IMR-90 (cell line): ENCODE data around the gene SMIM29. TPM values are rescaled to one million over a fixed set of nuclear protein-coding genes. Genes with fewer than 3 reads are reported as not detected.

Source experiments
- ATAC-seq: fragments of 200-7000 bp; cut with Tn5 transposase; 2 replicates; pipeline ENCODE4 v1.9.1; 2020; ENCODE audit warnings: low read depth, mild to moderate bottlenecking, moderate library complexity
- BruUV-seq: library from RNA; stranded (reverse); fragments of 400-500 nt; replicated peaks from 2 replicates; lab custom pipeline; 2021; lab: Mats Ljungman, UMichigan
- CTCF ChIA-PET: fragments of 300-600 bp; formaldehyde crosslinking; extraction: SDS; loops from one replicate; lab custom pipeline; 2021; ENCODE audit warnings: antibody characterized with exemption; lab: Yijun Ruan, JAX
- POLR2A ChIA-PET: fragments of 300-600 bp; sonication (Branson Sonifier 250); formaldehyde crosslinking; loops from one replicate; lab custom pipeline; 2022; ENCODE audit warnings: antibody characterized with exemption; ENCODE audit not compliant: unreplicated experiment; lab: Charles Lee
- DNase-seq: peaks from one replicate; pipeline ENCODE4 v3.0.0; 2013
- H2AFZ ChIP-seq: replicated peaks from 2 replicates; pipeline ENCODE3; 2013; ENCODE audit warnings: low read length, mild to moderate bottlenecking; ENCODE audit not compliant: poor library complexity
- H2AK5ac ChIP-seq: 2 replicates; pipeline ENCODE4 v1.6.1; 2013; ENCODE audit warnings: low read depth, low read length, inconsistent platforms
- H2AK9ac ChIP-seq: replicated peaks from 2 replicates; pipeline ENCODE3; 2013; ENCODE audit warnings: mild to moderate bottlenecking, low read depth, low read length, moderate library complexity; ENCODE audit not compliant: poor library complexity
- H2BK120ac ChIP-seq: 2 replicates; pipeline ENCODE4 v1.6.1; 2013; ENCODE audit warnings: low read depth, low read length, inconsistent platforms
- H2BK15ac ChIP-seq: 3 replicates; pipeline ENCODE4 v1.6.1; 2013; ENCODE audit warnings: low read depth, low read length, inconsistent platforms
- H2BK20ac ChIP-seq: 2 replicates; pipeline ENCODE4 v1.6.1; 2013; ENCODE audit warnings: low read depth, mild to moderate bottlenecking, inconsistent platforms, low read length, moderate library complexity
- H2BK5ac ChIP-seq: 2 replicates; pipeline ENCODE4 v1.6.1; 2013; ENCODE audit warnings: mild to moderate bottlenecking, low read depth, low read length, inconsistent platforms; ENCODE audit not compliant: poor library complexity, severe bottlenecking
- H3K14ac ChIP-seq: replicated peaks from 2 replicates; pipeline ENCODE4 v1.6.1; 2013; ENCODE audit warnings: low read depth, low read length, inconsistent platforms
- H3K18ac ChIP-seq: 2 replicates; pipeline ENCODE4 v1.6.1; 2013; ENCODE audit warnings: low read depth, low read length, control low read depth
- H3K23ac ChIP-seq: 2 replicates; pipeline ENCODE4 v1.6.1; 2013; ENCODE audit warnings: low read depth, low read length, inconsistent platforms
- H3K27ac ChIP-seq: 2 replicates; pipeline ENCODE4 v1.5.1; 2013; ENCODE audit warnings: mild to moderate bottlenecking, control low read depth, low read length; ENCODE audit not compliant: insufficient read depth
- H3K27me3 ChIP-seq: 2 replicates; pipeline ENCODE4 v1.6.1; 2013; ENCODE audit warnings: low read length; ENCODE audit not compliant: control insufficient read depth, insufficient read depth
- H3K36me3 ChIP-seq: 2 replicates; pipeline ENCODE4 v1.6.1; 2013; ENCODE audit warnings: low read length, mixed read lengths; ENCODE audit not compliant: control insufficient read depth, insufficient read depth
- H3K4ac ChIP-seq: 2 replicates; pipeline ENCODE4 v1.6.1; 2013; ENCODE audit warnings: low read depth, low read length, inconsistent platforms
- H3K4me1 ChIP-seq: 2 replicates; pipeline ENCODE4 v1.6.1; 2013; ENCODE audit warnings: low read length, mixed read lengths; ENCODE audit not compliant: control insufficient read depth, insufficient read depth
- H3K4me2 ChIP-seq: 2 replicates; pipeline ENCODE4 v1.6.1; 2013; ENCODE audit warnings: low read depth, mild to moderate bottlenecking, control low read depth, low read length, moderate library complexity
- H3K4me3 ChIP-seq: 2 replicates; pipeline ENCODE4 v1.5.1; 2013; ENCODE audit warnings: low read depth, mild to moderate bottlenecking, control low read depth, low read length, moderate library complexity; ENCODE audit not compliant: insufficient read depth
- H3K56ac ChIP-seq: 2 replicates; pipeline ENCODE4 v1.6.1; 2013; ENCODE audit warnings: low read length, inconsistent platforms; ENCODE audit not compliant: insufficient read depth; ENCODE audit errors: extremely low read depth
- H3K79me1 ChIP-seq, 2 experiments: 2 replicates each; pipeline ENCODE4 v1.6.1; 2013; ENCODE audit warnings: low read length in 2 of 2, inconsistent platforms in 1 of 2, low read depth in 1 of 2
- H3K9ac ChIP-seq: 2 replicates; pipeline ENCODE4 v1.6.1; 2013; ENCODE audit warnings: low read depth, low read length, control low read depth
- H3K9me1 ChIP-seq: 2 replicates; pipeline ENCODE4 v1.6.1; 2013; ENCODE audit warnings: low read length, inconsistent platforms; ENCODE audit not compliant: insufficient read depth
- H3K9me3 ChIP-seq: 2 replicates; pipeline ENCODE4 v1.6.1; 2013; ENCODE audit warnings: low read length; ENCODE audit not compliant: control insufficient read depth, insufficient read depth
- H4K20me1 ChIP-seq: 2 replicates; pipeline ENCODE4 v1.6.1; 2013; ENCODE audit warnings: low read length, inconsistent platforms; ENCODE audit not compliant: insufficient read depth
- H4K5ac ChIP-seq: 2 replicates; pipeline ENCODE4 v1.6.1; 2013; ENCODE audit warnings: mild to moderate bottlenecking, low read depth, low read length, control low read depth
- H4K8ac ChIP-seq, 2 experiments: 2 replicates each; pipeline ENCODE4 v1.6.1; 2013; ENCODE audit warnings: low read depth in 2 of 2, low read length in 2 of 2, control low read depth in 1 of 2, inconsistent platforms in 1 of 2
- H4K91ac ChIP-seq: 2 replicates; pipeline ENCODE4 v1.6.1; 2013; ENCODE audit warnings: low read depth, low read length, inconsistent platforms; ENCODE audit not compliant: insufficient read depth
- CEBPB ChIP-seq: IDR thresholded peaks from 2 replicates; pipeline ENCODE4 v1.6.1; 2012; ENCODE audit warnings: low read depth, low read length, improper control_type of control experiment
- CTCF ChIP-seq: conservative IDR thresholded peaks from 2 replicates; pipeline ENCODE4 v1.5.1; 2012; ENCODE audit warnings: mild to moderate bottlenecking, low read depth, low read length, improper control_type of control experiment
- ELK1 ChIP-seq: fragments of 150-350 bp; IDR thresholded peaks from 2 replicates; pipeline ENCODE4 v1.6.1; 2016; ENCODE audit warnings: low read depth, mild to moderate bottlenecking, low read length, moderate library complexity, borderline replicate concordance
- FOS ChIP-seq: fragments of 150-350 bp; IDR thresholded peaks from 2 replicates; pipeline ENCODE4 v1.6.1; 2016; ENCODE audit warnings: low read depth, low read length
- MAFK ChIP-seq: IDR thresholded peaks from 2 replicates; pipeline ENCODE4 v1.6.1; 2012; ENCODE audit warnings: low read depth, low read length, improper control_type of control experiment
- MAZ ChIP-seq: IDR thresholded peaks from 2 replicates; pipeline ENCODE4 v1.6.1; 2012; ENCODE audit warnings: low read depth, mild to moderate bottlenecking, low read length, improper control_type of control experiment, moderate library complexity, borderline replicate concordance
- MXI1 ChIP-seq: IDR thresholded peaks from 2 replicates; pipeline ENCODE4 v1.6.1; 2012; ENCODE audit warnings: low read depth, mild to moderate bottlenecking, low read length, moderate library complexity, borderline replicate concordance
- POLR2A ChIP-seq: IDR thresholded peaks from 2 replicates; pipeline ENCODE4 v1.6.1; 2012; ENCODE audit warnings: mild to moderate bottlenecking, low read depth, low read length
- RAD21 ChIP-seq: IDR thresholded peaks from 2 replicates; pipeline ENCODE4 v1.6.1; 2012; ENCODE audit warnings: low read length, improper control_type of control experiment
- RCOR1 ChIP-seq: IDR thresholded peaks from 2 replicates; pipeline ENCODE4 v1.6.1; 2012; ENCODE audit warnings: mild to moderate bottlenecking, low read length, improper control_type of control experiment; ENCODE audit not compliant: insufficient replicate concordance
- RFX5 ChIP-seq: IDR thresholded peaks from 2 replicates; pipeline ENCODE4 v1.8.0; 2012; ENCODE audit warnings: low read depth, mild to moderate bottlenecking, low read length, moderate library complexity
- SMC3 ChIP-seq: fragments of 150-350 bp; IDR thresholded peaks from 2 replicates; pipeline ENCODE4 v1.6.1; 2016; ENCODE audit warnings: low read depth, mild to moderate bottlenecking, antibody characterized with exemption, low read length, moderate library complexity
- USF2 ChIP-seq: fragments of 150-350 bp; IDR thresholded peaks from 2 replicates; pipeline ENCODE4 v1.6.1; 2017; ENCODE audit warnings: mild to moderate bottlenecking, antibody characterized with exemption, low read length, low read depth
- WGBS, 2 experiments: methylation state at CpG; one replicate each; pipeline versions ENCODE4 v1.1.5 to v1.1.7; 2013; ENCODE audit warnings: missing lambda C conversion rate in 2 of 2; ENCODE audit not compliant: insufficient read length in 1 of 2; ENCODE audit errors: extremely low coverage in 2 of 2; 5-methylcytosine and 5-hydroxymethylcytosine counted together
- dilution Hi-C: fragments of 300-500 bp; cut with HindIII; formaldehyde crosslinking; loops from one replicate; pipeline ENCODE4 v1.14.3; 2018; ENCODE audit warnings: low sequenced_read_pairs; ENCODE audit not compliant: unreplicated experiment
- in situ Hi-C: fragments of 300-500 bp; cut with MboI; formaldehyde crosslinking; loops from 3 replicates; pipeline ENCODE4 v1.14.3; 2019; ENCODE audit warnings: low sequenced_read_pairs, inconsistent platforms, mixed read lengths
- intact Hi-C: fragments of 100-400 bp; cut with micrococcal nuclease; formaldehyde crosslinking; loops from 2 replicates; pipeline ENCODE4 v1.10.0; 2022
- polyA plus RNA-seq, 3 experiments: library from polyadenylated mRNA; depleted of rRNA; stranded (reverse); fragments of >200 nt; gene quantifications; 2 replicates each; pipeline ENCODE4 v1.2.3, GENCODE V29; 2012; ENCODE audit warnings: low replicate concordance in 1 of 3
- total RNA-seq: library from RNA; depleted of rRNA; stranded (reverse); fragments of >200 nt; gene quantifications from 2 replicates; pipeline ENCODE4 v1.2.3, GENCODE V29; 2012

Gene SMIM29
- total and polyA plus RNA-seq, 2 of the 4 experiments (the other 2 are of a cell fraction): 8.4 to 28.9 TPM

- Histone ChIP-seq H3K14ac (peak overlapping the region; percentile 97), H4K5ac (peak overlapping the region; percentile 38; the same call in 1 of the 2 replicates), H2AFZ (peak overlapping the region; percentile 79), H3K18ac (peak overlapping the region; percentile 28; the same call in 1 of the 2 replicates), H3K4me2 (peak overlapping the region; percentile 82), H4K8ac (peak overlapping the region; percentile 58 to 75), H3K9me3 (no peaks in the 10 kb centered on the region), H3K9me1 (peaks cover 19% of the 10 kb centered on the region), H2BK15ac (peak overlapping the region; percentile 7; the same call in 1 of the 3 replicates), H4K20me1 (peaks cover 25% of the 10 kb centered on the region), H4K91ac (peak overlapping the region; percentile 62), H2AK5ac (peak overlapping the region; percentile 72), H2AK9ac (peak overlapping the region; percentile 96), H3K23ac (peak overlapping the region; percentile 97), H3K27ac (peak overlapping the region; percentile 78), H2BK120ac (peak overlapping the region; percentile 62), H2BK20ac (no peak overlapping the region), H3K4ac (peak overlapping the region; percentile 85), H3K4me1 (peaks cover 24% of the 10 kb centered on the region), H3K4me3 (peak overlapping the region; percentile 76), H2BK5ac (peak overlapping the region; percentile 76), H3K56ac (peak overlapping the region; percentile 91), H3K27me3 (no peaks in the 10 kb centered on the region), H3K36me3 (peaks cover 16% of the 10 kb centered on the region), H3K79me1 (peaks cover 14 to 41% of the 10 kb centered on the region in 2 experiments), H3K9ac (peak overlapping the region; percentile 71)
- ATAC-seq (peak; percentile 6; the same call in 1 of the 2 replicates), DNase-seq (peak; percentile 33)
- WGBS, 2 experiments: 2% methylated on average over 20 of the region's 64 CpGs; no CpG with 5 or more reads in 1 of the 2 experiments
- TF ChIP-seq RFX5 (no peak), RAD21 (peak; percentile 27), RCOR1 (no peak), POLR2A (peak; percentile 44; the same call in 1 of the 2 replicates), MXI1 (peak; percentile 83; the same call in 1 of the 2 replicates), FOS (no peak), MAZ (peak; percentile 49; the same call in 1 of the 2 replicates), CEBPB (no peak), MAFK (no peak), CTCF (peak; percentile 34; the same call in 1 of the 2 replicates), ELK1 (no peak), SMC3 (no peak), USF2 (no peak)
- dilution Hi-C loops (no loop called here), intact Hi-C loops (loop anchor here (2.0 to 5.0 kb wide), 2 partner anchors 25 to 41 kb away; no protein-coding TSS in a partner anchor), in situ Hi-C loops (no loop called here)
- no TSS peak for BruUV-seq
- POLR2A ChIA-PET: no interaction called here
- CTCF ChIA-PET: no interaction called here
Observed at GRCh38 chr6:34237722-34238584, 10.9 kb downstream of the SMIM29 start.
